SK-N-MC (cell line): ENCODE measurements around the gene ADGB.

Experiments used
- EZH2 ChIP-seq: fragments of 200-600 bp; sonication (generic); IDR thresholded peaks from one replicate; pipeline ENCODE4 v1.6.1; 2017; ENCODE audit warnings: antibody characterized with exemption
- FOXP2 ChIP-seq: optimal IDR thresholded peaks from 2 replicates; pipeline ENCODE3; 2011; ENCODE audit warnings: mild to moderate bottlenecking, moderate library complexity; ENCODE audit not compliant: insufficient read depth; ENCODE audit errors: extremely low read length, control extremely low read depth
- POLR2AphosphoS5 ChIP-seq: IDR thresholded peaks from 2 replicates; pipeline ENCODE4 v1.6.1; 2012; ENCODE audit warnings: mild to moderate bottlenecking, low read depth, low read length, borderline replicate concordance

DNA sequence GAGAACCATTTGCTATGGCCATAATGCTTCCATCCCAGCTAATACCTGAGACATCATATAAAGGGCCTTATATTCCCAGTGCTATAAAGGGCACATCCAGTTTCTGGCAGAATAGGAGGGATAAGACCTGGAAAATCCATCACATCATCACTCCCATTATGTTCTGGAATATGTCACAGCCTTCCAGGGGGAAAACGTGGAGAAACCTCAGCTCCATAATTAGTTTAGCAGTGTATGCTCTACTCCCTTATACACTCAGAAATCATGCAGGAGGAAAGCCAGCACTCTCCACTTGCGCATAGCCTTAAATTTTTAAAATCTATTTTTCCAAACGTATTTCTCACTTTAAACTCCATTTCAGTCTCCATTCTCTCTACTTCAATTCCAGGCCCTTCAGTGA is 140.9 kb downstream of the ADGB start:
- TF ChIP-seq EZH2 (no peak), POLR2AphosphoS5 (no peak), FOXP2 (no peak)
